K562 (cell line): ENCODE data around the gene GABPB1. TPM values are rescaled to one million over a fixed set of nuclear protein-coding genes. Genes with fewer than 3 reads are reported as not detected.

Experiments used
- ATAC-seq: fragments of 200-7000 bp; cut with Tn5 transposase; 3 replicates; pipeline ENCODE4 v1.9.1; 2020; ENCODE audit warnings: moderate library complexity
- BruUV-seq: library from RNA; stranded (reverse); fragments of 400-500 nt; replicated peaks from 2 replicates; lab custom pipeline; 2021; lab: Mats Ljungman, UMichigan
- CTCF ChIA-PET: fragments of 300-600 bp; formaldehyde crosslinking; extraction: SDS; loops from one replicate; lab custom pipeline; 2021; ENCODE audit warnings: low intra/inter-chr PET ratio; lab: Yijun Ruan, JAX
- POLR2A ChIA-PET: fragments of 300-600, 350-650 bp; sonication (Branson Sonifier 250); formaldehyde crosslinking; extraction: SDS; loops from one replicate; lab custom pipeline; 2021; ENCODE audit warnings: antibody characterized with exemption, inconsistent platforms; lab: Yijun Ruan, JAX
- DNase-seq, 4 experiments: peaks; one replicate each; pipeline versions ENCODE4 v3.0.0 to v3.0.0-alpha.2; 2011 to 2018; ENCODE audit warnings: low spot score in 3 of 4, mixed read lengths in 3 of 4; ENCODE audit errors: extremely low read depth in 1 of 4
- FAIRE-seq: peaks from 2 replicates; lab custom pipeline; 2011; peaks lifted over from hg19 to GRCh38; lab: Jason Lieb, UNC
- H2AFZ ChIP-seq: 2 replicates; pipeline ENCODE4 v1.6.0; 2011; ENCODE audit warnings: low read depth, low read length, control low read depth, inconsistent platforms
- H3K27ac ChIP-seq: fragments of 200-600 bp; 3 replicates; pipeline ENCODE4 v1.8.0; 2011; ENCODE audit warnings: low read depth, mild to moderate bottlenecking, control low read depth, inconsistent platforms, low read length, moderate library complexity, mixed read lengths; ENCODE audit errors: extremely low read depth
- H3K27me3 ChIP-seq, 2 experiments: fragments of 300-600 bp in 1 of 2; 2 replicates in 1 of 2; 3 replicates in 1 of 2; pipeline versions ENCODE4 v1.6.0 to v1.8.0; 2011; ENCODE audit warnings: inconsistent platforms in 2 of 2, low read length in 2 of 2, mild to moderate bottlenecking in 1 of 2, mixed read lengths in 1 of 2, moderate library complexity in 1 of 2; ENCODE audit not compliant: control insufficient read depth in 2 of 2, insufficient read depth in 2 of 2
- H3K36me3 ChIP-seq: fragments of 300-600 bp; 3 replicates; pipeline ENCODE4 v1.8.0; 2011; ENCODE audit warnings: mild to moderate bottlenecking, low read length, inconsistent platforms; ENCODE audit not compliant: control insufficient read depth, insufficient read depth
- H3K4me1 ChIP-seq, 2 experiments: fragments of 200-600 bp in 1 of 2; replicated peaks in 1 of 2; 2 replicates in 1 of 2; 3 replicates in 1 of 2; pipeline versions ENCODE4 v1.5.1 to v1.8.0; 2011; ENCODE audit warnings: inconsistent platforms in 2 of 2, low read length in 2 of 2, mild to moderate bottlenecking in 1 of 2, mixed read lengths in 1 of 2, moderate library complexity in 1 of 2; ENCODE audit not compliant: control insufficient read depth in 2 of 2, insufficient read depth in 2 of 2
- H3K4me2 ChIP-seq: 2 replicates; pipeline ENCODE4 v1.6.1; 2011; ENCODE audit warnings: low read length, control low read depth, inconsistent platforms, mixed read lengths; ENCODE audit not compliant: insufficient read depth
- H3K4me3 ChIP-seq: fragments of 200-600 bp; sonication (generic), shearing (Covaris generic); 2 replicates; pipeline ENCODE4 v1.5.1; 2016; ENCODE audit warnings: control low read depth, inconsistent platforms
- H3K79me2 ChIP-seq: fragments of 200-600 bp; 3 replicates; pipeline ENCODE4 v1.8.0; 2011; ENCODE audit warnings: low read length, inconsistent platforms; ENCODE audit not compliant: control insufficient read depth, insufficient read depth
- H3K9ac ChIP-seq, 2 experiments: 2 replicates each; pipeline versions ENCODE4 v1.6.0 to v1.6.1; 2011; ENCODE audit warnings: low read depth in 2 of 2, low read length in 2 of 2, control low read depth in 1 of 2, inconsistent platforms in 1 of 2, mild to moderate bottlenecking in 1 of 2, mixed read lengths in 1 of 2; ENCODE audit not compliant: insufficient read depth in 1 of 2
- H3K9me1 ChIP-seq: one replicate; pipeline ENCODE4 v1.6.0; 2011; ENCODE audit warnings: inconsistent platforms, mild to moderate bottlenecking, low read length, moderate library complexity; ENCODE audit not compliant: control insufficient read depth, insufficient read depth
- H3K9me3 ChIP-seq: replicated peaks from 2 replicates; pipeline ENCODE4 v1.5.1; 2011; ENCODE audit warnings: low read depth, low read length, inconsistent platforms; ENCODE audit not compliant: control insufficient read depth, insufficient read depth
- H4K20me1 ChIP-seq: replicated peaks from 2 replicates; pipeline ENCODE4 v1.6.1; 2011; ENCODE audit warnings: low read length, inconsistent platforms, mixed read lengths; ENCODE audit not compliant: control insufficient read depth, insufficient read depth
- KDM1A ChIP-seq, 2 experiments: fragments of 450-650 bp; IDR thresholded peaks; 2 replicates each; pipeline ENCODE4 v1.6.1; 2016; ENCODE audit warnings: mild to moderate bottlenecking in 2 of 2
- NCOR1 ChIP-seq: fragments of 450-650 bp; IDR thresholded peaks from 2 replicates; pipeline ENCODE4 v1.6.1; 2016; ENCODE audit warnings: mild to moderate bottlenecking, moderate library complexity
- POLR2AphosphoS5 ChIP-seq: IDR thresholded peaks from 2 replicates; pipeline ENCODE4 v1.6.1; 2011; ENCODE audit warnings: mild to moderate bottlenecking, low read depth, low read length, moderate library complexity; ENCODE audit not compliant: control insufficient read depth, insufficient read depth
- SFPQ ChIP-seq: fragments of 200-400 bp; formaldehyde crosslinking; IDR thresholded peaks from 2 replicates; pipeline ENCODE4 v1.6.1; 2017; ENCODE audit warnings: mild to moderate bottlenecking, low read depth, low read length, moderate library complexity
- TAF1 ChIP-seq: IDR thresholded peaks from 2 replicates; pipeline ENCODE4 v1.6.1; 2011; ENCODE audit warnings: mild to moderate bottlenecking, low read length, moderate library complexity; ENCODE audit not compliant: insufficient read depth, control insufficient read depth, severe bottlenecking; ENCODE audit errors: extremely low read depth
- ZNF668 ChIP-seq: fragments of 250-450 bp; sonication (Bioruptor Pico); IDR thresholded peaks from 2 replicates; pipeline ENCODE4 v1.8.0; 2022; ENCODE audit warnings: mild to moderate bottlenecking, inconsistent platforms
- ZNF77 ChIP-seq: fragments of 250-450 bp; sonication (Bioruptor Pico); IDR thresholded peaks from 2 replicates; pipeline ENCODE4 v1.5.0; 2020
- WGBS: fragments of 100-300 bp; shearing (Covaris generic); methylation state at CpG from one replicate; pipeline ENCODE4 v1.1.6; 2016; ENCODE audit warnings: low coverage, mixed read lengths; ENCODE audit not compliant: insufficient coverage; ENCODE audit errors: missing lambda C conversion rate; 5-methylcytosine and 5-hydroxymethylcytosine counted together
- in situ Hi-C: fragments of 300-500 bp; cut with MboI; formaldehyde crosslinking; loops from 4 replicates; pipeline ENCODE4 v1.15.0; 2018; ENCODE audit warnings: inconsistent platforms, mixed read lengths
- intact Hi-C: fragments of 100-400 bp; cut with micrococcal nuclease; formaldehyde crosslinking; loops from 2 replicates; pipeline ENCODE4 v1.14.2; 2022
- polyA plus RNA-seq, 8 experiments: library from polyadenylated mRNA; depleted of rRNA in 4 of 8; stranded (reverse) in 5 of 8; unstranded in 3 of 8; fragments of >200 nt; fragmentation: Nextera tagmentation in 2 of 8; fragmentation: Illumina TruSeq in 1 of 8; extraction: Ambion mirVana in 2 of 8; extraction: Trizol in 1 of 8; gene quantifications; 2 replicates each; pipeline versions ENCODE4 v1.2.1 to v1.2.3, GENCODE V29; 2011 to 2014; ENCODE audit warnings: inconsistent platforms in 1 of 8, missing spikeins in 1 of 8
- total RNA-seq, 7 experiments: library from RNA; depleted of rRNA in 6 of 7; stranded (reverse); fragments of >200 nt in 6 of 7; fragmentation: Illumina TruSeq in 2 of 7; extraction: Trizol in 2 of 7; gene quantifications; 2 replicates each; pipeline versions ENCODE4 v1.2.1 to v1.2.3, GENCODE V29; 2011 to 2021; ENCODE audit warnings: low replicate concordance in 1 of 7

Gene GABPB1
- total and polyA plus RNA-seq, 9 of the 15 experiments (the other 6 are each of a cell fraction or from before 2014, with no cell fraction given), result 11.8 to 42.3 (median 33.2) TPM

- H3K36me3 ChIP-seq, result peaks cover 2% of the 10 kb centered on the region; the same call in 1 of the 3 replicates
- no peak for DNase-seq
- no peaks in the 10 kb centered on the region for H3K79me2 ChIP-seq
- H3K4me1 ChIP-seq, result no peaks in the 10 kb centered on the region
- intact Hi-C loops (no loop called here), in situ Hi-C loops (no loop called here)
- no peaks in the 10 kb centered on the region for H4K20me1 ChIP-seq
- BruUV-seq, result no TSS peak
- no peak for ATAC-seq
- TF ChIP-seq ZNF668 (CRISPR knock-in tag) (no peak), POLR2AphosphoS5 (0 out of 2 replicates have a peak, but pooled peaks have one; percentile 5)
- H3K9me1 ChIP-seq, result no peaks in the 10 kb centered on the region
- ChIA-PET CTCF (no interaction called here), POLR2A (interaction anchor here (1.5 kb wide), 1 partner anchor 8 kb away, joined by 3 read pairs; no protein-coding TSS in a partner anchor)
- no peak overlapping the region for H2AFZ ChIP-seq
- no peaks in the 10 kb centered on the region for H3K27me3 ChIP-seq
- H3K4me2 ChIP-seq, result no peak overlapping the region
- WGBS, result 74% methylated on average over 3 of the region's 3 CpGs
- FAIRE-seq, result no peak
- no peak overlapping the region for H3K4me3 ChIP-seq
- H3K9me3 ChIP-seq, result no peaks in the 10 kb centered on the region
- no peak overlapping the region for H3K9ac ChIP-seq
- H3K27ac ChIP-seq, result no peak overlapping the region
Measured at GRCh38 chr15:50275908-50276307, 79.1 kb downstream of the GABPB1 start.

DNA sequence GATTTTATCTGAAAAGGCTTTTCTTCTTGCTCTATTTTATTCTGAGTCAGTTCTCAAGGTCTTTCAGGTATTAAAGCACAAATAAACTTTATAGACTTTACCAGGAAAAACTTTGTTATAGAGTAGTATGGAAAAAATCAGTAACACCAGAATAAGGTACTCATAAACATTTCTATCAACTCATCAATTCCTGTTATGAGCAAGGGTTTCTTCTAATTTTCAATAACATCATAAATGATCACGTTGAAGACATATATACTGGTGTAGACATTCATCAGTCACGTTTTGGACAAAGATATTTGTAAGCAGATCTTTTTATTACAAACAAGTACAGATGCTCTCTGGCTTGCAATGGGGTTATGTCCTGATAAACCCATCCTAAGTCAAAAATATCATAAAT, 79.9 kb downstream of the GABPB1 start:
- Histone ChIP-seq H3K9me1 (no peaks in the 10 kb centered on the region), H3K27ac (no peak overlapping the region), H3K79me2 (no peaks in the 10 kb centered on the region), H3K4me3 (no peak overlapping the region), H3K9me3 (no peaks in the 10 kb centered on the region), H4K20me1 (no peaks in the 10 kb centered on the region), H2AFZ (no peak overlapping the region), H3K4me1 (no peaks in the 10 kb centered on the region), H3K27me3 (no peaks in the 10 kb centered on the region), H3K36me3 (peaks cover 2% of the 10 kb centered on the region; the same call in 1 of the 3 replicates), H3K4me2 (no peak overlapping the region), H3K9ac (no peak overlapping the region)
- in situ Hi-C loops, result no loop called here
- ChIA-PET POLR2A (no interaction called here), CTCF (no interaction called here)
- DNase-seq (no peak), ATAC-seq (no peak), FAIRE-seq (no peak)
- WGBS, result 2% methylated on average over 2 of the region's 2 CpGs
- TF ChIP-seq SFPQ (no peak), NCOR1 (no peak), ZNF77 (CRISPR knock-in tag) (no peak), TAF1 (no peak), KDM1A (IDR thresholded peaks at IDR 0.05) (no peak)
- no TSS peak for BruUV-seq
- intact Hi-C loops, result no loop called here
